ENCODE results near the gene MT1E. TPM values are rescaled to one million over a fixed set of nuclear protein-coding genes. Genes with fewer than 3 reads are reported as not detected.
"Not testable (repeated sequence)": the region's sequence is repeated elsewhere in the genome, so short reads cannot be mapped to it uniquely, and the experiment has no call there.

Gene MT1E
- total RNA-seq, 1 experiment from 2014 or later: not detected

DNA sequence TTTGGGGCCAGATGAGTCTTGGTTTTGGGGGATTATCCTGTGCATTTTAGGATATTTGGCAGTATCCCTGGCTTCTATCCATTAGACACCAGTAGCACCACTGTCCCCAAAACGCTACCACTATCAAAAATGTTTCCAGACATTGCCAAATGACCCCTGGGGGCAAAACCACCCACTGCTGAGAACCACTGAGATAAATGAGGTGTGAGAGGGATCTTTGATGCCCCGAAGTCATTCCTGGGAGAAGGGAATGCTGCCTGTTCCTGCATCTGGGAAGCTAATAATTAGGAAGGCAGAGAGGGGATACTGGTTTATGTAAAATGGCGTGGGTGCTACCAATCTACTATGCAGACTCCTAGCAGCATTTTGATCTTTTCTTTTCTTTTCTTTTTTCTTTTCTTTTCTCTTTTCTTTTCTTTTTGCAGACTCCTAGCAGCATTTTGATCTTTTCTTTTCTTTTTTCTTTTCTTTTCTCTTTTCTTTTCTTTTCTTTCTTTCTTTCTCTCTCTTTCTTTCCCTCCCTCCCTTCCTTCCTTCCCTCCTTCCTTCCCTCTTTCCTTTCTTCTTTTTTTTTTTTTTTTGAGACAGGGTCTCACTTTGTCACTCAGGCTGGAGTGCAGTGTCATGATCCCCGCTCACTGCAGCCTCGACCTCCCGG is 45.1 kb upstream of the MT1E start:
- TF ChIP-seq EZH2 (IDR thresholded peaks at IDR 0.05; ENCODE audit: low read length, unreplicated experiment): no peak
- TF ChIP-seq CTCF (conservative IDR thresholded peaks at IDR 0.05; ENCODE audit: low read depth, low read length): no peak
- TF ChIP-seq EZH2phosphoT487 (IDR thresholded peaks at IDR 0.05; ENCODE audit: borderline replicate concordance, low read length): no peak
- ChIA-PET CTCF (no interaction called here), POLR2A (ENCODE audit: unreplicated experiment) (no interaction called here)
- no peaks in the 10 kb centered on the region for H3K27me3 ChIP-seq (ENCODE audit: low read length)
- no peaks in the 10 kb centered on the region for H3K9me2 ChIP-seq (replicated peaks; ENCODE audit: low read length)
- no peak overlapping the region for H2AFZ ChIP-seq (ENCODE audit: low read length)
- ATAC-seq (no peak), DNase-seq (no peak)
- intact Hi-C loops (cut with micrococcal nuclease): no loop called here
- H3K4me1 ChIP-seq (ENCODE audit: insufficient read depth, low read length): peaks cover 4% of the 10 kb centered on the region; the same call in 1 of the 2 replicates
- H3K4me3 ChIP-seq (ENCODE audit: low read length): no peak overlapping the region
- H3K9me3 ChIP-seq (ENCODE audit: low read length): no peaks in the 10 kb centered on the region
- no peaks in the 10 kb centered on the region for H4K20me1 ChIP-seq (ENCODE audit: low read length)
- H3K79me2 ChIP-seq (ENCODE audit: low read length): no peaks in the 10 kb centered on the region
- no peak overlapping the region for H3K27ac ChIP-seq (ENCODE audit: low read length)
- no peaks in the 10 kb centered on the region for H3F3A ChIP-seq (ENCODE audit: low read length, unreplicated experiment)
- no TSS peak for BruUV-seq (replicated peaks)
- no peaks in the 10 kb centered on the region for H3K36me3 ChIP-seq (ENCODE audit: low read depth, low read length)
- no peak overlapping the region for H3K9ac ChIP-seq (ENCODE audit: low read length)
- H3K4me2 ChIP-seq (ENCODE audit: low read length): no peak overlapping the region

GRCh38 chr16:56582911-56583310 is 42.7 kb upstream of the MT1E start:
- CTCF ChIA-PET; H2AFZ ChIP-seq (ENCODE audit: low read length); BruUV-seq (replicated peaks); H3K27ac ChIP-seq (ENCODE audit: low read length); H3F3A ChIP-seq (ENCODE audit: low read length, unreplicated experiment); H3K4me2 ChIP-seq (ENCODE audit: low read length); H3K79me2 ChIP-seq (ENCODE audit: low read length); H3K36me3 ChIP-seq (ENCODE audit: low read depth, low read length); POLR2A ChIA-PET (ENCODE audit: unreplicated experiment); H4K20me1 ChIP-seq (ENCODE audit: low read length); ATAC-seq; H3K4me1 ChIP-seq (ENCODE audit: insufficient read depth, low read length); H3K27me3 ChIP-seq (ENCODE audit: low read length); DNase-seq; H3K4me3 ChIP-seq (ENCODE audit: low read length); intact Hi-C loops (cut with micrococcal nuclease); H3K9me3 ChIP-seq (ENCODE audit: low read length); H3K9me2 ChIP-seq (replicated peaks; ENCODE audit: low read length); H3K9ac ChIP-seq (ENCODE audit: low read length): not testable (repeated sequence)

GRCh38 chr16:56583351-56584168 is 42.0 kb upstream of the MT1E start:
- Histone ChIP-seq H3K9me3 (ENCODE audit: low read length) (no peaks in the 10 kb centered on the region), H3K79me2 (ENCODE audit: low read length) (no peaks in the 10 kb centered on the region), H3K36me3 (ENCODE audit: low read depth, low read length) (no peaks in the 10 kb centered on the region), H3K4me1 (ENCODE audit: insufficient read depth, low read length) (no peaks in the 10 kb centered on the region), H3K4me2 (ENCODE audit: low read length) (no peak overlapping the region), H4K20me1 (ENCODE audit: low read length) (no peaks in the 10 kb centered on the region), H3F3A (ENCODE audit: low read length, unreplicated experiment) (no peaks in the 10 kb centered on the region), H3K9ac (ENCODE audit: low read length) (no peak overlapping the region), H3K4me3 (ENCODE audit: low read length) (no peak overlapping the region), H3K27me3 (ENCODE audit: low read length) (no peaks in the 10 kb centered on the region), H3K27ac (ENCODE audit: low read length) (no peak overlapping the region), H3K9me2 (replicated peaks; ENCODE audit: low read length) (no peaks in the 10 kb centered on the region), H2AFZ (ENCODE audit: low read length) (no peak overlapping the region)
- POLR2A ChIA-PET (ENCODE audit: unreplicated experiment): no interaction called here
- ATAC-seq (no peak), DNase-seq (no peak)
- CTCF ChIA-PET: no interaction called here
- intact Hi-C loops (cut with micrococcal nuclease): no loop called here
- BruUV-seq (replicated peaks): no TSS peak
- TF ChIP-seq EZH2 (IDR thresholded peaks at IDR 0.05; ENCODE audit: low read length, unreplicated experiment) (no peak), EZH2phosphoT487 (IDR thresholded peaks at IDR 0.05; ENCODE audit: borderline replicate concordance, low read length) (no peak), CTCF (conservative IDR thresholded peaks at IDR 0.05; ENCODE audit: low read depth, low read length) (no peak)

All from PC-3 (cell line).